Keratinocyte (primary cell): ENCODE results near the gene REEP3. TPM values are rescaled to one million over a fixed set of nuclear protein-coding genes. Genes with fewer than 3 reads are reported as not detected.

Experiments used
- DNase-seq: peaks from one replicate; pipeline ENCODE4 v3.0.0-alpha.2; 2011; ENCODE audit warnings: low read depth, missing footprints, low spot score
- FAIRE-seq: peaks from 2 replicates; lab custom pipeline; 2011; peaks lifted over from hg19 to GRCh38; lab: Jason Lieb, UNC
- H2AFZ ChIP-seq: 2 replicates; pipeline ENCODE4 v1.6.0; 2012; ENCODE audit warnings: low read length, control low read depth, inconsistent platforms; ENCODE audit not compliant: control insufficient read depth
- H3K27ac ChIP-seq: 2 replicates; pipeline ENCODE4 v1.5.1; 2011; ENCODE audit warnings: low read length; ENCODE audit not compliant: control insufficient read depth, insufficient read depth
- H3K27me3 ChIP-seq: 3 replicates; pipeline ENCODE4 v1.6.0; 2011; ENCODE audit warnings: low read length; ENCODE audit not compliant: control insufficient read depth, insufficient read depth; ENCODE audit errors: extremely low read depth
- H3K36me3 ChIP-seq, 2 experiments: 2 replicates in 1 of 2; 3 replicates in 1 of 2; pipeline ENCODE4 v1.5.1; 2011; ENCODE audit warnings: low read length in 2 of 2, mild to moderate bottlenecking in 1 of 2; ENCODE audit not compliant: control insufficient read depth in 2 of 2, insufficient read depth in 2 of 2; ENCODE audit errors: extremely low read depth in 1 of 2
- H3K4me1 ChIP-seq: 3 replicates; pipeline ENCODE4 v1.5.1; 2011; ENCODE audit warnings: low read length; ENCODE audit not compliant: control insufficient read depth, insufficient read depth; ENCODE audit errors: extremely low read depth
- H3K4me2 ChIP-seq: 3 replicates; pipeline ENCODE4 v1.6.0; 2011; ENCODE audit warnings: low read depth, low read length; ENCODE audit not compliant: control insufficient read depth, insufficient read depth; ENCODE audit errors: extremely low read depth
- H3K4me3 ChIP-seq, 3 experiments: fragments of 200-600 bp in 1 of 3; sonication (generic) in 1 of 3; 2 replicates in 2 of 3; 3 replicates in 1 of 3; pipeline ENCODE4 v1.5.1; 2011 to 2016; ENCODE audit warnings: low read length in 3 of 3, mild to moderate bottlenecking in 3 of 3, control low read depth in 2 of 3, inconsistent platforms in 1 of 3, low read depth in 1 of 3, mixed read lengths in 1 of 3, mixed run types in 1 of 3, moderate library complexity in 1 of 3; ENCODE audit not compliant: control insufficient read depth in 2 of 3, insufficient read depth in 2 of 3; ENCODE audit errors: extremely low read depth in 1 of 3
- H3K79me2 ChIP-seq: 2 replicates; pipeline ENCODE4 v1.6.0; 2012; ENCODE audit warnings: low read length; ENCODE audit not compliant: control insufficient read depth, insufficient read depth
- H3K9ac ChIP-seq: 3 replicates; pipeline ENCODE4 v1.6.0; 2011; ENCODE audit warnings: low read length; ENCODE audit not compliant: control insufficient read depth, insufficient read depth; ENCODE audit errors: extremely low read depth
- H3K9me1 ChIP-seq: 3 replicates; pipeline ENCODE4 v1.6.0; 2011; ENCODE audit warnings: low read length; ENCODE audit not compliant: control insufficient read depth, insufficient read depth; ENCODE audit errors: extremely low read depth
- H3K9me3 ChIP-seq: 2 replicates; pipeline ENCODE4 v1.5.1; 2012; ENCODE audit warnings: low read depth, low read length; ENCODE audit not compliant: control insufficient read depth
- H4K20me1 ChIP-seq: 3 replicates; pipeline ENCODE4 v1.6.0; 2011; ENCODE audit warnings: low read length; ENCODE audit not compliant: control insufficient read depth, insufficient read depth; ENCODE audit errors: extremely low read depth
- EZH2 ChIP-seq: IDR thresholded peaks from one replicate; pipeline ENCODE4 v1.6.1; 2012; ENCODE audit warnings: inconsistent platforms, mild to moderate bottlenecking, low read length, moderate library complexity
- dilution Hi-C: fragments of 300-500 bp; cut with MboI; formaldehyde crosslinking; loops from one replicate; pipeline ENCODE4 v1.7.0; 2020; ENCODE audit warnings: low sequenced_read_pairs; ENCODE audit not compliant: extremely low pct_ligation_motif_present
- polyA plus RNA-seq, 5 experiments: library from polyadenylated mRNA; depleted of rRNA in 3 of 5; stranded (reverse) in 3 of 5; stranded (forward) in 1 of 5; unstranded in 1 of 5; fragments of >200 nt; gene quantifications; 1 replicate in 1 of 5; 2 replicates in 3 of 5; 3 replicates in 1 of 5; pipeline versions ENCODE4 v1.2.1 to v1.2.3, GENCODE V29; 2011 to 2012; ENCODE audit warnings: missing spikeins in 2 of 5, low read depth in 1 of 5, low replicate concordance in 1 of 5
- TF ChIP-seq, protein P1 (sequence below), 3 experiments: IDR thresholded peaks in 1 of 3; conservative IDR thresholded peaks in 1 of 3; optimal IDR thresholded peaks in 1 of 3; 2 replicates in 2 of 3; 3 replicates in 1 of 3; pipeline versions ENCODE3 to v1.5.1; 2011; ENCODE audit warnings: low read length in 3 of 3, mild to moderate bottlenecking in 3 of 3, moderate library complexity in 2 of 3, control low read depth in 1 of 3, inconsistent platforms in 1 of 3; ENCODE audit not compliant: insufficient read depth in 2 of 3; ENCODE audit errors: extremely low read depth in 1 of 3

Gene REEP3
- polyA plus RNA-seq, 1 donor (not counting 4 experiments of a cell fraction or from before 2014, with no cell fraction given), result 52.8 TPM

DNA sequence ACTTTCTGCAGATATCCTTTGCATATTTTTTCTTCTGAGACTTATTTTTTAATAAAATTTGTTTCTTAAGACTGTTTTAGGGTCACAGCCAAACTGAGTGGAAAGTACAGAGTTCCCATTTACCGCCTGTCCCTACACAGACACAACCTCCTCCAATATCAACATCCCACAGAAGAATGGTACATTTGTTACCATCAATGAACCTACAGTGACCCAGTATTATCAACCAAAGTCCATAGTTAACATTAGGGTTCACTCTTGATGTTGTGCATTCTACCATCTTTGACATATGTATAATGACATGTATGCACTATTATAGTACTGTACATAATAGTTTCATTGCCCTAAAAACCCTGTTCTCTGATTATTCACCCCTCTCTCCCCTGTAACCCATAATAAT is 14.6 kb upstream of the REEP3 start:
- peaks cover 77% of the 10 kb centered on the region for H3K79me2 ChIP-seq
- no peaks in the 10 kb centered on the region for H3K36me3 ChIP-seq
- no peak overlapping the region for H3K4me2 ChIP-seq
- H2AFZ ChIP-seq, result no peak overlapping the region
- H3K27ac ChIP-seq, result no peak overlapping the region
- FAIRE-seq (no peak), DNase-seq (no peak)
- H4K20me1 ChIP-seq, result peaks cover 7% of the 10 kb centered on the region
- no peak overlapping the region for H3K9ac ChIP-seq
- no peak for TF ChIP-seq EZH2
- TF ChIP-seq, protein P1, sequence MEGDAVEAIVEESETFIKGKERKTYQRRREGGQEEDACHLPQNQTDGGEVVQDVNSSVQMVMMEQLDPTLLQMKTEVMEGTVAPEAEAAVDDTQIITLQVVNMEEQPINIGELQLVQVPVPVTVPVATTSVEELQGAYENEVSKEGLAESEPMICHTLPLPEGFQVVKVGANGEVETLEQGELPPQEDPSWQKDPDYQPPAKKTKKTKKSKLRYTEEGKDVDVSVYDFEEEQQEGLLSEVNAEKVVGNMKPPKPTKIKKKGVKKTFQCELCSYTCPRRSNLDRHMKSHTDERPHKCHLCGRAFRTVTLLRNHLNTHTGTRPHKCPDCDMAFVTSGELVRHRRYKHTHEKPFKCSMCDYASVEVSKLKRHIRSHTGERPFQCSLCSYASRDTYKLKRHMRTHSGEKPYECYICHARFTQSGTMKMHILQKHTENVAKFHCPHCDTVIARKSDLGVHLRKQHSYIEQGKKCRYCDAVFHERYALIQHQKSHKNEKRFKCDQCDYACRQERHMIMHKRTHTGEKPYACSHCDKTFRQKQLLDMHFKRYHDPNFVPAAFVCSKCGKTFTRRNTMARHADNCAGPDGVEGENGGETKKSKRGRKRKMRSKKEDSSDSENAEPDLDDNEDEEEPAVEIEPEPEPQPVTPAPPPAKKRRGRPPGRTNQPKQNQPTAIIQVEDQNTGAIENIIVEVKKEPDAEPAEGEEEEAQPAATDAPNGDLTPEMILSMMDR (optimal IDR thresholded peaks at IDR 0.05 in 1 of 3, IDR thresholded peaks at IDR 0.05 in 1 of 3, conservative IDR thresholded peaks at IDR 0.05 in 1 of 3; ENCODE audit: extremely low read depth in 1 of 3, insufficient read depth in 2 of 3, low read length in 3 of 3), result no peak
- no peaks in the 10 kb centered on the region for H3K9me1 ChIP-seq
- dilution Hi-C loops, result no loop called here
- peaks cover 17% of the 10 kb centered on the region for H3K4me1 ChIP-seq
- H3K27me3 ChIP-seq, result no peaks in the 10 kb centered on the region
- H3K4me3 ChIP-seq, result no peak overlapping the region
- H3K9me3 ChIP-seq, result no peaks in the 10 kb centered on the region

DNA sequence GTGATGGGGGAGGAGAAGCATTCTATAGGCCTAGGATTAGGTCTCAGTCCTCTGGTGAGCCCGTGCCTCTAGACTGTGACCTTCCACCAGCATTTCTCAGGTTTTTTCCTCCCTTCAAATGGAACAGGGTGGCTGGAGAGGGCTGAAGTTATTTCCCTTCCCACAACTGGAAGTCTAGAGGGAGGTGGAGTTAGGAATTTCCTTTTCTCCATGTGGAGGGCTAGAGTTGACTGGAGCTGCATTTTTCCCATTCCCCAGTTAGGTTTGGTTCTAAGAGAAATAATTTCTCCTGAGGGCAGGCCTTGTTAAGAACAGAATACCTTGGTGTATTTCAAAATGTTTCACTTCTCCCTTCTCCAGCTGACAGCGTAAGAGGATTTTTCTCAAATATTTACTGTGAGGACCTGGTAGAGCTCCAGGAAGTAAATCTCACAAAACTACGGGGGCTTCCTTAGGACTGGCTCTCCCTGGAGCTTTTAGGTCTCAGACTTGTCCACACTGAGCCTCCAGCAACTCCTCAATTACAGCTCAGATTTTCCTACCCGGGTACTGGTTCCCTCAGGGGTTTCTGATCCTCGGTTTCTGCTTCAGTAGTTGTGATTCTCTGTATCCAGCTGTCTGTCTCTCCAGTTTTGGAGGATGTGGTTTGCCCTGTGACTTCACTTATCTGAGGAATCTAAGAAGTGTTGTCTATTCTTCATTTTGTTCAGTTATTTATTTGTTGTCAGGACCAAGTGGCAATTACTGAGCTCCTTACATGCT is 6.0 kb upstream of the REEP3 start:
- peak overlapping the region; percentile 61 for H3K9ac ChIP-seq
- no peaks in the 10 kb centered on the region for H3K27me3 ChIP-seq
- FAIRE-seq (no peak), DNase-seq (peak; percentile 21)
- H3K4me3 ChIP-seq, result peak overlapping the region in 2 of 3 experiments; percentile 49 to 59
- H3K79me2 ChIP-seq, result peaks cover 96% of the 10 kb centered on the region
- peak overlapping the region; percentile 67 for H3K27ac ChIP-seq
- H3K9me3 ChIP-seq, result no peaks in the 10 kb centered on the region
- H4K20me1 ChIP-seq, result no peaks in the 10 kb centered on the region
- no peaks in the 10 kb centered on the region for H3K9me1 ChIP-seq
- H3K4me1 ChIP-seq, result peaks cover 39% of the 10 kb centered on the region
- dilution Hi-C loops, result no loop called here
- H3K36me3 ChIP-seq, result no peaks in the 10 kb centered on the region
- peak overlapping the region; percentile 79 for H3K4me2 ChIP-seq
- no peak overlapping the region for H2AFZ ChIP-seq
- TF ChIP-seq, protein P1 (optimal IDR thresholded peaks at IDR 0.05 in 1 of 3, IDR thresholded peaks at IDR 0.05 in 1 of 3, conservative IDR thresholded peaks at IDR 0.05 in 1 of 3; ENCODE audit: extremely low read depth in 1 of 3, insufficient read depth in 2 of 3, low read length in 3 of 3), result no peak
- TF ChIP-seq EZH2, result no peak
